HG02763 (cell line): Measurements from ENCODE around the gene FHIT.

ENCODE experiments used
- ATAC-seq: cut with Tn5 transposase; IDR thresholded peaks from one replicate; pipeline ENCODE4 v1.9.1; 2021; ENCODE audit warnings: mild to moderate bottlenecking, moderate library complexity; ENCODE audit not compliant: unreplicated experiment

Gene FHIT

DNA sequence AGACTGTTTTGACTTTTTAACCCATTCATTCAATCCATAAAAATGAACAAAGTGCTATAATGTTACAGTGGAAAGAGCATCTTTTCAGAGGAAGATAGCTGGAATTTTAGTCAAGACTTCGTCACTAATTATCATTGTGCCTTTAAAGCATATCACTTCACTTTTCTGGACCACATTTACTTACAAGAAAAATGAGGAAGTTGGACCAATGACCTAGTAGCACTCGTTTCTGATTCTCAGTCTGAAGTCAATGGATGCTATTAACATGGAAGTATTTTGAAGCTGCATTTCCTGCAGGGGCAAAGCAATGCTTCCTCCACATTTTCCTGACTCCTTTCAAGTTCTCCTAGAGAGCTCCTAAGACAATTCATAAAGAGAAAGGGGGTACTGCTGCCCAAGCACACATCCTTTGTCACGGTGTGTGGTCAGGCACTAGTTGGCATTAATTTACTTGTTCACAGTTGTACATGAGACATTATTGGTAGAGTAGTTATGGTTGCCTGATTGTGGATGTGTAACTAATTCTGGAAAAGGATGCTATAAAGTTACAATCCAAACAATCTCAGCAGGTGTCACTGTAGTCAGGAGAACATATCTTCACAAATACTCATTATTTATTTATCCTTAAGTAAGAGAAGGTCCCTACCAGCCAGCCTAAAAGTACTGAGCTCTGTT, 1049.1 kb downstream of the FHIT start:
- ATAC-seq: no peak

DNA sequence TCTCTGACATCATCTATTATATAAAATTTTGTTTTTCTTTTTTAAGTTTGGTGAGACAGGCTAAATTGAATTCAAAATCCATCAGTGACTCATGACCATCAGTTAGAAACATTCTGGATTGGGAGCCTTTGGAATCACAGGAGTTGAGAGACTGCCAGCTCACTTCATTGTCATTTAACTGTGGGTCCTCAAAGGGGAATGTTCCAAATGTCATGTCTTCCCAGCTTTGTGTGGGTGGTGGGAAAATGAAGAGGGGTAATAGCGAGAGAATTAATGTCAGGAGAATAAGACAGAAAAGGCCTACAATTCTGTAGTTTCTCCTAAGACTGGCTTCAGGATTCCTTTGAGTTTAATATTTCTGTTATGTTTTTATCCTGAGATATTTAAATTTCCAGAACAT, 1051.9 kb downstream of the FHIT start:
- ATAC-seq: no peak

DNA sequence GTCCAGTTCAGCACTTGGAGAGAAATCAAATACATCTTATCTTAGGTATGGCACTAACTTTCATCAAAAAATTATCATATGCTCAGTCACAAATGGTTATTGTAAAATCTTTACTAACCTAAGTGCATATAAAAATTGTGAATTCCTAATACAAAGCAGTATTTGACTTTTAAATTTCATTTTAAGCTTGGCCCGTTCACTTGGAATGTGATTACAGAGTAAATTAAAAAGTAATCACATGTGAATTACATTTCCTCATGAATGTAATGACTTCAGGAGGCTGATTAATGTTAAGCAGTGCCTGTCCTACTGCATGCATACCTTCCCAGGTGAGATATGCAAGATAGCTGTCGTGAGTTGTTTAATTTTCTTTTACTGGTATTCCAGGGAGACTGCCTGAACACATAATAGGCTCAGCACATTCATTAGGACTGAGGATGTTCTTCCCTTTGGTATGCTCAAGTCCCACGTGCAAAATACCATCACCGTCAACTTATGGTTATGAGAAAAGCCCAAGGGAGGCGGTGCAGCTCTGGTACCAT, 1053.0 kb downstream of the FHIT start:
- no peak for ATAC-seq

DNA sequence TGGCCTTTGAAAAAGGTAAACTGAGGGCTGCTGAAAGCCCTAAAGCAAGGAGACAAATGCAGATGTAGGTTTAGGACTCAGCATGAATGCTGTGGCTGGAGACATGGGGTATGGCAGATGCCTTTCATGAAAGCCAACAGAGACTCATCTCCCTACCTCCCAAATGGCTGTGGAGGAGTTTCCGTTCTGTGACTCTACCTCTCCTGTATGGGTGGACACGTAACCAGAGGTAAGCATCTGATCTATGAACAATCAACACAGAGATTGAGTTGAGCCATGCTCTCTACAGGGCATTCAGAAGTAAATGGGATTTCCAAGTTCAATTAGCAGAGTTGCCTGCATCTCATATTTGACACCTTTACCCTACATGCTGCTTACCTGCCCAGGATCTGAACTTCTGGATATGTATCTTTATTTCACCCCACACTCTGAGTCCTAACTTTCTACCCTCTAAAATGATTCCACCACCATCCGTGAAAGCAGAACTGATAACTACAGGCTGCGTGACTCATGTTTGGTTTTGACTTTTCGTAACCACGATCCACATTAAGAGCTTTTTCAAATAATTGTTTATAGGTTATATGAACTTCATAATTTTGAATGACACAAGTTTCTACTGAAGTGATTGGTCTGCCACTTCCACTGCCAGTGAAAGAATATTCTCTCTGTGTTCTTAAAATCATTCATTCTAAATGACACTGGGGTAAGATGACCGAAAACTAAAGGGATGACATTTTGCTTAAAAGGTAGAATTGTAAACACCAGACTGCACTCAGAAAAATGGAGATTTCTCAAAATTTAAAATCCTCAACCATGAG, 1058.7 kb downstream of the FHIT start:
- ATAC-seq: no peak

DNA sequence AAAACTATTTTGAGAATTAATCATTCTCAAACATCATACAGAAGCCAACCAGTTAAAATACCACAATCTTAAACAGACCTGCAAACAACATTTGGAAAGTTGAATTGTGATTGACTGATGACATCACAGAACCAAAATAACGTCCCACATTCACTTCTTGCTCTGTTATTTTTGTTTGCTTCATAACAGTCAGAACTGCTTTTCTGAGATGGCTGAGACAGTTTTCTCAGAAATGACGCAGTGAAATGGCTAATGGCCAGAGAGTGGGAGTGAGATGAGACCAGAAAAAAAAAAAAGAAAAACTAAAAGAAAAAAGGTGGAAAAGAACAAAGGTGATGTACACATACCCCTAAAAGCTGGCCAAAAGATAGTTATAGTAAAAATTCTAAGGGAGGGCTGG, 1061.2 kb downstream of the FHIT start:
- no peak for ATAC-seq

DNA sequence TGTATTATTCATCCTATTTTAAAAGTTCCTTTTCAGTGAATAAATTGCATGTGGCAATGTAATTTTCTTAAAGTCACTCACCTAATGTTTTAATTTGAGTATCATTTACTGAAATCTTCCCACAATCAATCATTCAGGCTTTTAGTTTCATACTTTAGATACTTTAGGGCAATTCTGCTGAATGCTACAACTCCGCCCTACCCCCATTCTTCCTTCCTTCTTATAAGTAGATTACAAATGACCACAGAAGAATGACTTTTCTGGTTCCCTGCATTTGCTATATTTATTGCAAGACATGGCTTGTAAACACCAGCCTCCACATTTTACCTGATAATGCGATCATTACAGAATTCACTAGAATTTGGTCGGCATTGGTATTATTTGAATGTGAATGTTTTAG, 1061.9 kb downstream of the FHIT start:
- ATAC-seq: no peak

DNA sequence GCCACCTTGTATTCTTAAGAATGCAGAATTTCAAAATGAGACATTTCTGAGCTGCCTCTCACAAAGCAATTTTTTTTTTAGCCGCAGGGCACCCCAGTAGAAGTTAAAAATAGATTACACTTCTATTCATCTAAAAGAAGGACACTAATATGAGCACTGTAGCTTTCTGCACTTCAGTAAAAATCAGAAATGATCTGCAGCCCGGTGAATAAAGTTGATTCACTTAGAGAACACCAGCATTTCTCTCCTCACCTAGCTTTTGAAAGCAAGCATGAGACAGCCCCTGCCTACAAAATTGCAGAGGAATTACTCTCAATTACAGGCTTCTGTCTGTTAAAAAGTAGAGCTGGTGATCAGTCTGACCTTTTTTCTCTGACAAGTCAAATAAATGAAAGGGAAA, 1062.4 kb downstream of the FHIT start:
- ATAC-seq: no peak

DNA sequence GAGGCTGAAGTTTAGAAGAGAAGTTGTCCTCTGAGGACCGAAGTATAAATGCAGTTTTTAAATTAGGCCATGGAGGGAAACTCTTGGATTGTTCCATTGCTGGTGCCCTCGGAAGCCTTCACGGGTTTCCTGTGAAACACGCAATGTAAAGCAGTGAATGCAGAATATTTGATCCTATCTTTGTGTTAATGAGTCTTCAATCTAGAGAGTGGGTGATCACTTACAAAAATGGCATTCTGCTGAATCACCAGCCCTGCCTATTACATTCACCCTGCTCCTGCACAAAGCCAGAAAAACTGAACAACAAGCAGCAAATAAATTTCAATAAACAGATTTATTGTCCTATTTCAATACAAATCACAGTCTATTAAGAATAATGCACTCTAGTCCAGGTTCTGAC, 1063.9 kb downstream of the FHIT start:
- ATAC-seq: no peak

DNA sequence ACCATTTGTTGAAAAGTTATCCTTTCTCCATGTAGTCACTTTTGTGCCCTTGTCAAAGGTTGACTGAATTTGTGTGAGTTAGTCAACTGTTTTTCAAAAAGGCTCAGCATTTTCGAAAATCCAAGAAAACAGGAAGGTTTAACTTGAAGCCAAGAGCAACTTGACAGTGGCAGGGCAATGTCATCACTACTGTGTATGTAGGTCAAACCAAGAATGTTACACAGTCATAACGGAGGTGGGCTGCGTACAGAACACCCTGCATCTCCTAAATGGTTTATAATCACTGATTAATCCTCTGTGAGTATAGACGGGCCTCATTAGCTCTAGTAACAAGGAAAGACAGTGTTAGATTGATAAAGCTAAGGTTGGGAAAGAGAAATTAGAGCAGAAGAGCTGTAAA, 1064.9 kb downstream of the FHIT start:
- ATAC-seq: no peak

DNA sequence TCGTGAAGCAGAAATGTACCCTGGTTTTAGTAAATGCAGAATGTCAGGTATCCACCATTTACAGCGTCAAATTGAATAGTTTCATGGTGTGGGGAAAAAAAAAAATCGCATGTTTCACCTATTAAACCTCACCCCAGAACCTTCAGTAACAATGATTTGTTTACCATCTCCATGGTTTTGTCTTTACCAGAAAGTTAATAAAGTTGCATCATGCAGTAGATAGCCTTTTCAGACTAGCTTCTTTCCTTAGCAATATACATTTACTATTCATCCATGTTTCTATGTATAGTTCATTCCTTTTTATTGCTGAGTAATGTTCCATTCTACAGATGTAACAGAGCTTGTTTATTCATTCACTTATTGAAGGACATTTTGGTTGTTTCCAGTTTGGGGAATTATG, 1066.1 kb downstream of the FHIT start:
- ATAC-seq: no peak

DNA sequence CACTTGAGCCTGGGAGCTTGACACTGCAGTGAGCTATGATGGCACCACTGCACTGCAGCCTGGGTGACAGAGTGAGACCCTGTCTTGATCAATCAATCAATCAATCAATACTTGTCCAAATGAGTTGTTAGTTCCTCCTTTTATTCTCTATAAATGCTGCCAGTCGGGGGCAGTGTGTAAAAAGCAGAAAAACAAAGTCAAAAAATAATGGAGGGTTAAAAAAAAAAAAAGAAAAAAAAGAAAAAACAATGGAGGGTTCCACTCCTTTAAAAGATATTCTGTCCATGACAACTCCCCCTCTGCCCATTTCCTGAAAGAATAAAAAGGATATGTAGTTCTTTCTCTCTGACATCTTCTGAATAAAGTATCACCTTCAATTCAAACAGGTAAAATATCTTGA, 1068.6 kb downstream of the FHIT start:
- ATAC-seq: no peak

DNA sequence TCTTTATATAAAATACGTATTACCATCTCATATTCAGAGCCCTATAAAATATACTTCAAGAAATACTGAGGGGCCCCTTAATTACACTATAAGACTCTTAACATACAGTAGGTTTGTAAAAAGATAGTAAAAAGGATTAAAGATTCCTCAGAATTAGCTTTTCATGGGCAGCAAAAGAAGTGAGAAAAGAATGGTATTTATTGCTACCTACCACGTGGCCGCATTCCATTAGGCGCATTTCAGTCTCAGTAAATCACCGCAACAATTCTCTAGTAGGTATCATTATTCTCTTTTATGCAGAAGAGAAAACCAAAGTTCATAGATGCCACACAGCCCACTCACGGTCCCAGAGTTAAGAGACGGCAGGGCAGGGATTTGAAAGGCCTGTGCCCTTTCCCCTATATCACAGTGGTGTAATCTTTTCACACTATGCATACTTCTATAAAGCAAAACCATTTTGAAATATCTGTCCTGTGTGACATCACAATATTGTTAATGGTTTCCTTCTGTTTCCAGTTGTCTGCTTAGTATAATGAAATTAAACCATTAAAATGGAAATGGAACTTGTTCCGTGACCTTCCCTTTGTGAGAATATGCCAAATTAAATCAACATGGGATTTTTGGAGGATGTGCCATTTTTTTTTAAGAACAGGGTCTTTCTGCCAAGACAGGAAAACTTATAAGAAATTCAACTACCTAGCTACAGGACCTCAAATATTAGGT, 1072.2 kb downstream of the FHIT start:
- ATAC-seq: no peak

DNA sequence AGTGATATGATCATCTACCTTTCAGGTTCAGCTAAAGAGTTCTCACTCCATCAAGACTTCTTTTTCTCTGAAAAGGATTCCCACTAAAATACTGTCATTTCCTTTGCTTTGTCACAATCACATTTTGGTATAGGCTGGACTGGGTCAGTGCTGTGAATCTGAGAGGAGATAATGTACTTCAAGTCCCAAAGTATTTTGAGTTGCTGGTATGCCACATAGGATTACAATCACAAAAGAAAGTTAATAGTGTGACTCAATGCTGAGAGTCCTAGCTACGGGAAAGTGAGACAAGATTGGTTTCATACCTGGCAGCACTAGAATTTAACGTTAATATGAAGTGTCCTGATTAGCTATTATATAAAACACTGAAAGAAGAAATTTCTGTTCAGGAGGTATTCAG, 1073.5 kb downstream of the FHIT start:
- ATAC-seq: no peak

DNA sequence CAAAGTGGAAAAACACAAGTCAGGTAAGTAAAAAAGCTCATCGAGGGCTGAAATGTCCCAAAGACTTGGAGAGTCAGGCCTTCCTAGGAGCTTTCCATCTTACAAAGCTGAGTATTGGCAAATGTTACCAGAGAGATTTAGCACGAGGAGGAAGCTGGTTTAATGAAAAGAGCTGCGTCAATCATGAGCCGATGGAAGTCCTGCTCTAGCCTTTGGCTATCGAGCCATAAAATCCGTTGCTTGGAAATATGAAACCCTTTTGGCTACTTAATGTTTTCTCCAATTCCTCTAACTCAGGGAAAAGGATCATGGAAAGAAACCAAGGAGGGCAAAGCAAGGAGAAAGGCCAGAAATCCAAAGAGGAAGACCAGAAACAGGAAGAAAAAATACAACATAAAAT, 1074.6 kb downstream of the FHIT start:
- ATAC-seq: no peak

DNA sequence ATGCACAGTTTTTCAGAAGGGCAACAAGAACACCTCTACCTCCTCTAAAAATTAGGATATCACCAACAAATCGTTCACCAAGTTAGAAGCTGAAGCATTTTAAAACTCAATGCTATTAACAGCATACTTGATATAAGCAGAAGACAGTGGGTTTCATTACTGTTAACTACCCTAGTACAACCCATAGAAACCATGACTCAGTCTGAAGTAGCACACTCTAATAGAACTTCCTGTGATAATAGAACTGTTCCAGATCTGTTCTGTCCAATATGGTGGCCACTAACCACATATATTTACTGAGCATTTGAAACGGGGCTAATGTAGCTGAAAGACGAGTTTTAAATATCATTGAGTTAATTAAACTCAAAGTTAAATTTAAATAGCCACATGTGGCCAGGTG, 1075.6 kb downstream of the FHIT start:
- no peak for ATAC-seq

DNA sequence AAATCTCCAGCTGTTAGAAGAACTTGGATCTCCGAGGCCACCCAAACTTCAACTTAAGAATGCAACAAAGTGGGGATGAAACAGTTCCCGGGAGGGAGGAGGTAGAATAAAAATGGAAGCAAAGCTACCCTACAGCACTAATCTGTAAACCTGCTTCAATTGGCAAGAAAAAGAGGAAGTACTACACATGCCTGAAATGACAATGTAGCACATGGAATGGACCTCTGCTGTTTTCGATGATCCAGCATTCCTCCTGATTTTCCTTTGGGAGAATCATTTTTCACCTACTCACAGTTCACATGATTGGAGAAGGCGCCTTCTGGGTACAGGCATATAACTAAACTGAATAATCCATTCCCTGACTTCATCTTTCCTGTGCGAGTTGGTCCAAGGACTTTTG, 1081.5 kb downstream of the FHIT start:
- ATAC-seq: no peak

DNA sequence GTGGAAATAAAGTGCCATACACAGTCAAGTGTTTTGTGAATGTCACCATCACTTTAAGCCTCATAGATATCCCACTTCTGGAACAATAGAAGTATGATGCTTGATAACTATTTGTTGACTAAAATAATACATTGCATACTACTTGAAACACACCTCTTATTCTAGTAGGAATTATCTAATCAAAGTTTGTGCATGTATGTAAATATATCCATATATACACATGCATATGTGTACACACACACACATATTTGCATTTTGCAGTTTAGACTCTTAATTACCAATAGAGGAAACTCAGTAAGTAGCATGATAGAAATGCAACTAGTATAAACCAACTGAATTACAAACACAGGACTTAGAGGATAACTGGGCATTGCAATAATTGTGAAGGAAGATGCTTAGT, 1084.1 kb downstream of the FHIT start:
- no peak for ATAC-seq

DNA sequence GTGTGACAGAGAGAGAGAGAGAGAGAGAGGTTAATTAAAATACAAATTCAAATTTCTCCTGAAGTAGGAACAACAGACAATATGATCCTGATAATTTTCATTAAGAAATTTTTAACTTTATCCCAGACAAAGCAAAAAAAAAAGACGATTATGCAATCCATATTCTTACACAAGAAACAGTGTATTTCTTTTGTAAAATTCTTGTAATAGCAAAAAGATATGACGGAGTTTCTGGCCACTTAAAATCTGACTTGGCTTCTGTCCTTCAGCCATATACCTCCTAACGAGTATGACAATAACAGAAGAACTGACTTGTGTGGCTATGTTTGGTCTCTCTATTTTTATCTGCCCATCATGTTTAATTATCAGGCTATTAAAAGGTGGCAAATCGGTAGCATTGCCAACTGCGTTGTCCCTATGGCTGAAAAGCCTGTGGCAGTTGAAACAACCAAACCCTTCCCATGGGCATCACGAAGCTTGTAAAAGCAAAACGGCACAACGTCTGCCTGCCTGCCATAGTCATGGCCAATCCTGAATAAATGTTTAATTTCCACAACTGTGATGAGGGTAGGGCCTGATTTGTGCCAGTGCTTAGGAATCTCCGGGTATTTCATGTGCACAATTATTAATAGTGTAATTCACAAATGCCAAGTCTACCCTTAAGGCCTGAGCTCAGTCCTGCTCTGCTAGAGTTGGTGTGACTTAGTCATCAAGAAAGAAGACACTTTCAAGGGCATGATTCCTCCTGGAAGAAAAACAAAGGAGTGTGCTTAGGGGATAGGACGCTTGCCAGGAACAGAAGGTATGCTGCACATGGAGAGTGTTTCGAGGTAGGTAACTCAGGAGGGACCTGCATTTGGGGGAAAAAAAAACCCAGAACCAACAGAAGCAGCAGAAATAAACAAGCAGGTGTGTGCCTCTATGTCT, 1090.2 kb downstream of the FHIT start:
- ATAC-seq: no peak

DNA sequence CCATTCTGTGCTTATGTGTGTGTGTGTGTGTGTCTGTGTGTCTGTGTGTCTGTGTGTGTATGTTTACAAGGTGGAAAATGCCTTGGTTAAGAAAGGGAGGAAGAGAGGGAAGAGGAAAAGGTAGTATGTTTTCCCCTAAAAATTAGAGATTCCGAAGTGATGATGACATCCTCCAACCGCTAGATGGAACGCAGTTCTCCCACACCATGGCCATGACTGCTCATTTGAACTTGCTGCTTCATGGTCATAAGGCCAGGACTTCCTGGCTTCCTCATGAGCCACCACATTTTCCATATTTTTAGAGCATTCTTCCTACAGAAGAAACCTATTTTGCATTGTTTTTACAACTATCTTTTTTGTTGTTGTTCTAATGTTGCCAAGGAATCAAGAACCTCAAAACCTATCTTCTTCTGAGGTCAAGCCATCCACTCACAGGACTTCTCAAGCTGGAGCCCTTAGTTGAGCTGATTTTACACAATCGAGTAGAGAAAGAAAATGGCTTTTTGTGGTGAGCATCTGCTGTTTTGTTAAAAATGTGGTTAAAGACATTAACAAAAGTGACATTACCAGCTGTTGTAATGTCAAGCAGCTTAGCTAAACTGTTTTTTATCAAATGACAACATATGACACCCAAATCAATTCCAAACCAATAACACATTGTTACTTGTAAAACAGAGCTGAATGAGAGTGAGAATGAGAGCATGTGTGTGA, 1091.0 kb downstream of the FHIT start:
- ATAC-seq: no peak

DNA sequence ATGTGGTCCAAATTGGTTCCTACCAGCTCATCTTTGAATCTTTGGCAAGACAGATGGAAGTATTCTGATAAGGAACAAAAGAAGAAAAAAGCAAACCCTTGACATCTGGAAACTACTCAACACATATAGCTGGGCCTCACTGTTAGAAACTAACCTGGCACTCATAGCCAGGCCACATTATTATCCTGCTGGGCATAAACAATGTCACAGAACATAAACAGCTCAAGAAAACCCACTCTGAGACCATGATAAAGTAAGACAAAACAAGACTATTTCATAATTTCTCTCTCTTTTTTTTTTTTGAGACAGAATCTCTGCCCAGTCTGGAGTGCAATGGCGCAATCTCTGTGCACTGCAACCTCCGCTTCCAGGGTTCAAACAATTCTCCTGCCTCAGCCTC, 1093.2 kb downstream of the FHIT start:
- ATAC-seq: no peak
